B cell (primary cell): Measurements from ENCODE around the gene CDC26. TPM values are rescaled to one million over a fixed set of nuclear protein-coding genes. Genes with fewer than 3 reads are reported as not detected.

ENCODE experiments used
- ATAC-seq: fragments of 200-7000 bp; cut with Tn5 transposase; one replicate; pipeline ENCODE4 v1.10.0; 2021; ENCODE audit warnings: low read depth, mild to moderate bottlenecking, moderate number of reproducible peaks, moderate library complexity
- CTCF ChIA-PET: fragments of 350-600 bp; sonication (Branson Sonifier 250); formaldehyde crosslinking; loops from one replicate; lab custom pipeline; 2021; ENCODE audit warnings: antibody characterized with exemption, inconsistent platforms; lab: Charles Lee
- POLR2A ChIA-PET: fragments of 350-600 bp; sonication (Branson Sonifier 250); formaldehyde crosslinking; loops from one replicate; lab custom pipeline; 2021; ENCODE audit warnings: antibody characterized with exemption; lab: Charles Lee
- DNase-seq: peaks from one replicate; pipeline ENCODE4 v3.0.0; 2013
- H2AFZ ChIP-seq: 2 replicates; pipeline ENCODE4 v1.6.1; 2012; ENCODE audit warnings: mild to moderate bottlenecking, low read depth, low read length; ENCODE audit not compliant: insufficient read depth, poor library complexity, severe bottlenecking
- H3K27ac ChIP-seq, 2 donors: 1 replicate in 1 of 2; 2 replicates in 1 of 2; pipeline ENCODE4 v1.5.1; 2012 to 2013; ENCODE audit warnings: low read length in 2 of 2, mild to moderate bottlenecking in 2 of 2, moderate library complexity in 1 of 2
- H3K27me3 ChIP-seq, 4 experiments: fragments of 200-600 bp in 1 of 4; sonication (generic) in 1 of 4; replicated peaks in 1 of 4; 1 replicate in 2 of 4; 2 replicates in 2 of 4; pipeline versions ENCODE4 v1.6.1 to v1.7.0; 2013 to 2016; ENCODE audit warnings: low read length in 3 of 4, mild to moderate bottlenecking in 2 of 4, mixed read lengths in 1 of 4, moderate library complexity in 1 of 4; ENCODE audit not compliant: insufficient read depth in 4 of 4, control insufficient read depth in 3 of 4; ENCODE audit errors: control extremely low read depth in 1 of 4
- H3K36me3 ChIP-seq, 2 experiments: replicated peaks in 1 of 2; 1 replicate in 1 of 2; 2 replicates in 1 of 2; pipeline versions ENCODE4 v1.6.1 to v1.7.1; 2013; ENCODE audit warnings: low read length in 1 of 2; ENCODE audit not compliant: insufficient read depth in 2 of 2, control insufficient read depth in 1 of 2; ENCODE audit errors: control extremely low read depth in 1 of 2, extremely low read depth in 1 of 2
- H3K4me1 ChIP-seq, 2 donors: fragments of 200-600 bp in 1 of 2; sonication (generic) in 1 of 2; 1 replicate in 1 of 2; 2 replicates in 1 of 2; pipeline versions ENCODE4 v1.5.1 to v1.6.1; 2013 to 2017; ENCODE audit warnings: low read length in 2 of 2; ENCODE audit not compliant: control insufficient read depth in 2 of 2, insufficient read depth in 2 of 2
- H3K4me2 ChIP-seq: replicated peaks from 2 replicates; pipeline ENCODE3; 2012; ENCODE audit warnings: mild to moderate bottlenecking, low read depth, low read length; ENCODE audit not compliant: poor library complexity, severe bottlenecking
- H3K4me3 ChIP-seq, 5 experiments: fragments of 200-600 bp in 1 of 5; sonication (generic) in 1 of 5; 1 replicate in 3 of 5; 2 replicates in 2 of 5; pipeline versions ENCODE4 v1.5.1 to v1.7.0; 2011 to 2016; ENCODE audit warnings: low read length in 4 of 5, mild to moderate bottlenecking in 4 of 5, low read depth in 2 of 5, control low read depth in 1 of 5, moderate library complexity in 1 of 5; ENCODE audit not compliant: insufficient read depth in 1 of 5; ENCODE audit errors: control extremely low read depth in 1 of 5, extremely low read depth in 1 of 5
- H3K79me2 ChIP-seq: fragments of 200-600 bp; sonication (generic); one replicate; pipeline ENCODE4 v1.6.0; 2016; ENCODE audit warnings: low read length; ENCODE audit not compliant: control insufficient read depth, insufficient read depth
- H3K9ac ChIP-seq: fragments of 200-600 bp; sonication (generic); 2 replicates; pipeline ENCODE4 v1.6.1; 2017; ENCODE audit warnings: mild to moderate bottlenecking, low read length, moderate library complexity
- H3K9me3 ChIP-seq, 3 donors: one replicate each; pipeline versions ENCODE4 v1.6.1 to v1.7.1; 2013; ENCODE audit warnings: low read length in 2 of 3; ENCODE audit not compliant: control insufficient read depth in 2 of 3, insufficient read depth in 1 of 3; ENCODE audit errors: control extremely low read depth in 1 of 3
- H4K20me1 ChIP-seq: 2 replicates; pipeline ENCODE4 v1.6.0; 2012; ENCODE audit warnings: mild to moderate bottlenecking, low read length; ENCODE audit not compliant: insufficient read depth, control insufficient read depth, poor library complexity, severe bottlenecking
- H3K27ac Mint-ChIP-seq: one replicate; pipeline ENCODE4 v1.8.0; 2021; ENCODE audit warnings: mixed read lengths
- H3K27me3 Mint-ChIP-seq: one replicate; pipeline ENCODE4 v1.8.0; 2021; ENCODE audit warnings: mixed read lengths
- H3K4me1 Mint-ChIP-seq: one replicate; pipeline ENCODE4 v1.8.0; 2021; ENCODE audit warnings: mixed read lengths
- H3K4me3 Mint-ChIP-seq: one replicate; pipeline ENCODE4 v1.8.0; 2021; ENCODE audit warnings: mixed read lengths
- H3K9me3 Mint-ChIP-seq: one replicate; pipeline ENCODE4 v1.8.0; 2022; ENCODE audit warnings: mixed read lengths; ENCODE audit not compliant: insufficient read depth
- EZH2 ChIP-seq: IDR thresholded peaks from 2 replicates; pipeline ENCODE4 v1.6.1; 2012; ENCODE audit warnings: borderline replicate concordance, low read depth, mild to moderate bottlenecking, moderate library complexity, low read length; ENCODE audit not compliant: insufficient read depth, poor library complexity, severe bottlenecking
- WGBS: methylation state at CpG from one replicate; pipeline ENCODE4 v1.1.5; 2013; ENCODE audit warnings: missing lambda C conversion rate; ENCODE audit not compliant: insufficient coverage; 5-methylcytosine and 5-hydroxymethylcytosine counted together
- intact Hi-C: fragments of 100-400 bp; cut with micrococcal nuclease; formaldehyde crosslinking; loops from one replicate; pipeline ENCODE4 v1.10.0; 2022
- polyA plus RNA-seq: library from polyadenylated mRNA; depleted of rRNA; stranded (reverse); fragments of >200 nt; gene quantifications from 2 replicates; pipeline ENCODE4 v1.2.3, GENCODE V29; 2012
- total RNA-seq, 2 donors: library from RNA; stranded (reverse); fragments of 120-200 nt in 1 of 2; gene quantifications; 1 replicate in 1 of 2; 2 replicates in 1 of 2; pipeline versions ENCODE4 v1.2.3 to v1.2.4, GENCODE V29; 2013 to 2022
- TF ChIP-seq, protein P1 (sequence below): fragments of 200-600 bp; IDR thresholded peaks from one replicate; pipeline ENCODE4 v1.8.0; 2022; ENCODE audit warnings: antibody characterized with exemption, mild to moderate bottlenecking

The CDC26 gene
- total and polyA plus RNA-seq, 2 donors (not counting 1 experiment from before 2014, with no cell fraction given) = 14.8 to 32.9 TPM

DNA sequence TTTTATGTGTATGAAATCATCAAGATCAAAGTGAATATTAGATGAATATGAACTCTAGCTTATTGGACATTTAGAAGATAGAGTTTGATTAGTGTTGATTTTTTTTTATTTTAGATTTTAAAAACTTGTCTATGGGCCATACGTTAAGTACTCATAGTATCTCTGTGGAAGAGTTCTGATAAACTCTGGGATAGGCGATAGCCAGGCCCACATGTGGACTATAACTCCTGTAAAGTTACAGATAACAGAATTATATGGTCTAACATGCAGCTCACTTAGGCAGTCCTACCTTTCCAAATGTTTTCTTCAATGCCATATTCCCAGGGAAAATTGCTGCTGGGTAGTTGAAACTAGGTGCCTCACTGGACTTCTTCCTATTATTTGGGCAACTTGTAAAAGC, 43.7 kb downstream of the CDC26 start:
- Mint-ChIP-seq H3K9me3 (no peaks in the 10 kb centered on the region), H3K27me3 (no peaks in the 10 kb centered on the region), H3K4me3 (no peak overlapping the region), H3K27ac (no peak overlapping the region), H3K4me1 (peaks cover 26% of the 10 kb centered on the region)
- no peaks in the 10 kb centered on the region for H3K79me2 ChIP-seq
- no peak overlapping the region for H3K4me2 ChIP-seq
- no peak overlapping the region for H3K4me3 ChIP-seq
- POLR2A ChIA-PET = interaction anchor here (0.9 to 1.6 kb wide), 2 partner anchors 10 to 12 kb away, joined by 4 to 7 read pairs; partner anchors contain the start of genes FKBP15 and SLC31A1
- peaks cover 11 to 13% of the 10 kb centered on the region in 2 donors for H3K4me1 ChIP-seq
- 100% methylated on average over 1 of the region's 2 CpGs for WGBS
- CTCF ChIA-PET = interaction anchor here (0.7 to 1.3 kb wide), 3 partner anchors 10 to 42 kb away, joined by 3 to 5 read pairs (median 4); partner anchors contain the start of genes FKBP15 and SLC31A1
- TF ChIP-seq, protein P1, sequence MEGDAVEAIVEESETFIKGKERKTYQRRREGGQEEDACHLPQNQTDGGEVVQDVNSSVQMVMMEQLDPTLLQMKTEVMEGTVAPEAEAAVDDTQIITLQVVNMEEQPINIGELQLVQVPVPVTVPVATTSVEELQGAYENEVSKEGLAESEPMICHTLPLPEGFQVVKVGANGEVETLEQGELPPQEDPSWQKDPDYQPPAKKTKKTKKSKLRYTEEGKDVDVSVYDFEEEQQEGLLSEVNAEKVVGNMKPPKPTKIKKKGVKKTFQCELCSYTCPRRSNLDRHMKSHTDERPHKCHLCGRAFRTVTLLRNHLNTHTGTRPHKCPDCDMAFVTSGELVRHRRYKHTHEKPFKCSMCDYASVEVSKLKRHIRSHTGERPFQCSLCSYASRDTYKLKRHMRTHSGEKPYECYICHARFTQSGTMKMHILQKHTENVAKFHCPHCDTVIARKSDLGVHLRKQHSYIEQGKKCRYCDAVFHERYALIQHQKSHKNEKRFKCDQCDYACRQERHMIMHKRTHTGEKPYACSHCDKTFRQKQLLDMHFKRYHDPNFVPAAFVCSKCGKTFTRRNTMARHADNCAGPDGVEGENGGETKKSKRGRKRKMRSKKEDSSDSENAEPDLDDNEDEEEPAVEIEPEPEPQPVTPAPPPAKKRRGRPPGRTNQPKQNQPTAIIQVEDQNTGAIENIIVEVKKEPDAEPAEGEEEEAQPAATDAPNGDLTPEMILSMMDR = no peak
- TF ChIP-seq EZH2 = no peak
- H4K20me1 ChIP-seq = no peaks in the 10 kb centered on the region
- ATAC-seq (no peak), DNase-seq (no peak)
- H3K27me3 ChIP-seq = no peaks in the 10 kb centered on the region
- H3K9me3 ChIP-seq = no peaks in the 10 kb centered on the region
- H3K36me3 ChIP-seq = no peaks in the 10 kb centered on the region
- no peak overlapping the region for H3K9ac ChIP-seq
- H2AFZ ChIP-seq = no peak overlapping the region
- intact Hi-C loops = loop anchor here (1.0 kb wide), 1 partner anchor 10 kb away; the partner anchor contains the start of genes FKBP15 and SLC31A1
- H3K27ac ChIP-seq = no peak overlapping the region

DNA sequence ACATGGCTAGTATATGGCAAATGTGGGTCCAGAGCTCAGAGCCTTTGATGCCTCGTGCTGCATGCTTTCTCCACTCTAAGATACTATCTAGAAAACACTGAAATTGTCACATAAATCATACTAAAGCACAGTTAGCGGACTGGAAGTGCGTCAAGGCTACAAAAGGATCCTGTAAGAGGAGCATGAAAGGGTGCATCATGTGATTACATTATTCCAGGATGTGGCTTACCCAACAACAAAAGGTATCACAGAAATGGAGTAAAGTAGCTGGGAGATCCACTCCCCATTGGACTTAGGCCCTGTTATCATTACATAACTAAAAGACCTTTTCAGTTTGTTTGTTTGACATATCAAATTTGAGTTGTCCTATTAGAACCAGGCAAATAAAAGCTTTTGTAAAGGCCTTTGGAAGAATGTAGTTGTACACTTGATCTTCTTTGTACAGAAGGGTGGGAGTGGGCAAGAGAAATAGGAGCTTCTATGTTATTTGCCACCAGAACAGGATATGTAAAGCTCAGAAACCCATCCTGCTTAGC, 47.2 kb downstream of the CDC26 start:
- Mint-ChIP-seq H3K27me3 (no peaks in the 10 kb centered on the region), H3K27ac (no peak overlapping the region), H3K9me3 (no peaks in the 10 kb centered on the region), H3K4me1 (peaks cover 12% of the 10 kb centered on the region), H3K4me3 (no peak overlapping the region)
- Histone ChIP-seq H4K20me1 (no peaks in the 10 kb centered on the region), H3K9me3 (no peaks in the 10 kb centered on the region), H3K9ac (no peak overlapping the region), H2AFZ (no peak overlapping the region), H3K4me3 (no peak overlapping the region), H3K27ac (no peak overlapping the region), H3K36me3 (no peaks in the 10 kb centered on the region), H3K4me2 (no peak overlapping the region), H3K79me2 (peaks cover 3% of the 10 kb centered on the region), H3K4me1 (peaks cover 7 to 11% of the 10 kb centered on the region in 2 donors), H3K27me3 (no peaks in the 10 kb centered on the region)
- intact Hi-C loops = no loop called here
- TF ChIP-seq EZH2 = no peak
- TF ChIP-seq, protein P1 = no peak
- WGBS = no CpG with 5 or more reads among the region's 3 CpGs
- CTCF ChIA-PET = no interaction called here
- POLR2A ChIA-PET = no interaction called here
- DNase-seq (no peak), ATAC-seq (no peak)
